Activated naive CD4-positive, alpha-beta T cell treated with anti-CD3 and anti-CD28 coated beads, Interleukin-2, amount 50 U/mL, for 16 hours (primary cell): ENCODE results near the gene RNPS1.

Experiments used
- DNase-seq: peaks from one replicate; pipeline ENCODE4 v3.0.0-alpha.2; 2020

The RNPS1 gene, protein sequence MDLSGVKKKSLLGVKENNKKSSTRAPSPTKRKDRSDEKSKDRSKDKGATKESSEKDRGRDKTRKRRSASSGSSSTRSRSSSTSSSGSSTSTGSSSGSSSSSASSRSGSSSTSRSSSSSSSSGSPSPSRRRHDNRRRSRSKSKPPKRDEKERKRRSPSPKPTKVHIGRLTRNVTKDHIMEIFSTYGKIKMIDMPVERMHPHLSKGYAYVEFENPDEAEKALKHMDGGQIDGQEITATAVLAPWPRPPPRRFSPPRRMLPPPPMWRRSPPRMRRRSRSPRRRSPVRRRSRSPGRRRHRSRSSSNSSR

GRCh38 chr16:2267913-2268666 is at the start of gene RNPS1:
Gene RNPS1 (minus strand): TSS chr16:2268126. CDS start chr16:2264643, 3,483 bp downstream.
- peak; percentile 96 for DNase-seq

- DNase-seq, result no peak
These were observed 49.5 kb upstream of the RNPS1 start for GRCh38 chr16:2317231-2318020.

- no peak for DNase-seq
These were observed 40.4 kb upstream of the RNPS1 start for GRCh38 chr16:2308089-2308962.

GRCh38 chr16:2299915-2300192 is 31.9 kb upstream of the RNPS1 start:
- no peak for DNase-seq

- DNase-seq, result no peak
These were observed 31.4 kb upstream of the RNPS1 start for GRCh38 chr16:2299121-2299914.

DNA sequence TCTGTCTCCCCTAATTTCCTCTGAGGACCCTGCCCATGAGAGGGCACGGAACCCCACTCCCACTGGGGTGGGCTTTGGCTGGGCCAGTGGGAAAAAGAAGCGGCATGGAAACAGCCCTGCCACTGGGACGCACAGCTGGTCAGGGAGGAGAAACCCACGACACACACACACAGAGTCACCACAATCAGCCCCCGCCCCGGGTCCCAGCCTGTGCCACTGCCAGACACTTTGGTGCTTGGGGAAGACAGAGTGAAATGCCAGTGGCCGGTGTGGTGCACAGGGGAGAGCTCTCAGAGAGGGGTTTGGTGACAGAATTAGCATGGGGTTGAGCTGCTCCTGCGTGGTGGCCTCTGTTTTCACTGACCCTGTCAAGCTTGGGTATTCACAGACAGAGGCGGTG is 30.7 kb upstream of the RNPS1 start:
- DNase-seq, result no peak

DNA sequence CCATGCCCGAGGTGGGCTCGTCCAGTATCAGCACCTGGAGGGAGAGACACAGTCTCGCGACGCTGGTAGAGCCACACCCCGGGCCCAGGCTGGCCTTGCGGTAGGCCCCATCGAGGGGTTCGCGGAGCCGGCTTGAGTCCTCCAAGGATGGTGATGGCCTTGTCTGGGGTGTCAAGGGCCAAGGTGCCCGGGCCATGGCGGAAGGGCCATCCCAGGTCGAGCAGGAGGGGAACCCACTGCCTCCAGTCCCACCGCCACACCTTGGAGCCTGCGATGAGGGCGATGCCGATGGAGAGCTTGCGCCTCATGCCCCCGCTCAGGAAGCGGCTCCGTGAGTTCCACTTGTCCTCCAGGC is 29.6 kb upstream of the RNPS1 start:
- no peak for DNase-seq

- DNase-seq, result no peak
These were observed 29.0 kb upstream of the RNPS1 start for GRCh38 chr16:2296661-2297505.

DNA sequence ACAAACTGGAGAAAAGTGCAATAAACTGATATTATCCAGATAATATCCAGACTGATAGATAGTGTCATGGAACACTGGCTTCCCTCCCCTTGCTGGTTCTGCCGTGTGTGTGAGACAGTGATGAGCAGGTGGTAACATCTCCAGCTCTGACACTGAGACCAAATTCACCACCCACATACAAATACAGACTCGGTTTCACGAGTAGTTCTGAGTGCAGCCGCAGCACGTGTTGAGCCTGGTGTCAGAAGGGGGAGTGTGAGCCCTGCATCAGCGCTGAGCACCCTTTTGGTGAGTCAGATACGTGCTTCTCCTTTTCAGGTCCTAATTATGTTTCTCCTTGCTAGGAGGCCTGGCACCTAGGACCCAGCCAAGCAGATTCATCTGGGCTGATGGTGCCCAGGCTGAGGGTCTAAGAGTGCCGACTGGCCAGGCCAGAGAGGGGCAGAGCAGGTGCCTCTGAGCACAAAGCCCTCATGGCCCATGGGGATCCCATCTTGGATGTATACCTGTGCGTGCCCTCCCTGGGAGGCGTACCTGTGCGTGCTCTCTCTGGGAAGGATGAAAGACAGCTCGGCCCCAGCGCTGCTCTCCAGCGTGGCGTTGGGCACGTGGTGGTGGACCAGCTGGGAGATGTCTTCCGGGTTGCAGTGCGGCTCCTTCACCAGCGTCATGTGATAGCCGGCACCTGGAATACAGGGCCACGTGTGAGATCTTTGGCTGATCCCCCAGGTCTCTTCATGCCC is 27.3 kb upstream of the RNPS1 start:
- no peak for DNase-seq

DNA sequence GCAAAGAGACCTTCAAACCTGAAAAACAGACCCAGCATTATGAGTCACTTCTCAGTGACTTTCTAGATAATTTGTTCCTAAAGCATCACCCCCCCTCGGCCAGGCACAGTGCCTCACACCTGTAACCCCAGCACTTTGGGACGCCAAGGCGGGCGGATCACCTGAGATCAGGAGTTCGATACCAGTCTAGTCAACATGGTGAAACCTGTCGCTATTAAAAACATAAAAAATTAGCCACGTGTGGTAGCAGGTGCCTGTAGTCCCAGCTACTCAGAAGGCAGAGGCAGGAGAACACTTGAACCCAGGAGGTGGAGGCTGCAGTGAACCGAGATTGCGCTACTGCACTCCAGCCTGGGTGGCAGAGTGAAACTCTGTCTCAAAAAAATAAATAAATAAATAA is 24.3 kb upstream of the RNPS1 start:
- no peak for DNase-seq

DNA sequence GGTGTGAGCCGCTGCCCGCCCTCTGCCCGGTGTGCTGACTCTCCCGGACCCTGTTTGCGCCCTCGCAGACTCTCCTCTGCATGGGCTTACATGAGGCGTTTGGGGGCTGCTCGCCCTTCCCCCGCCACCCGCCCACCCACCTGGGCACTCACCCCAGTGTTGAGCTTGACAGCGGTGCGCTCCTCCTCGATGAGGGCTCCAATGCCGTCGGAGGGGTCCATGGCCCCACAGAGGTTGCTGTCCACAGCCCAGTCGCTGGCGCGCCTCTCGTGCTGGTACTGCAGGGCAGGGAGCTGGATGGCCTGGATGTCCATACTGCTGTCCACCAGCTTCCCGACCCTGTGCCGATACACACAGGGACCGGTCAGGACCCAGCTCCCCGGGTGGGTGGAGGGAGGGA is 21.4 kb upstream of the RNPS1 start:
- DNase-seq, result no peak

DNA sequence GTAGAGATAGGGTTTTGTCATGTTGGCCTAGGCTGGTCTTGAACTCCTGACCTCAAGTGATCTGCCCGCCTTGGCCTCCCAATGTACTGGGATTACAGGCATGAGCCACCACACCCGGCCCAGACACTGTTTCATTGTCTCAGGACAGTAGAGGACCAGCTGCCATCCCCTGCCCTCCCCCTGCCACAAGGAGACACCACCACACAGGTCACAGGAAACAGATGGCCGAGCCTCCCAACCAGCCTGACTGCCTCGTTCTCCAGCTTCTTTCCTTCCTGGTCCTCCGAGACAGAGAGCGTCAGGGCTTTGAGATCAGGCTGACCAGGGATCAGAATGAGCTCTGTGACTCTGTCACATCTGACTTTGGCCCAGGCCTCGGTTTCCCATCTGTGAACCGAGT is 20.8 kb upstream of the RNPS1 start:
- no peak for DNase-seq

DNA sequence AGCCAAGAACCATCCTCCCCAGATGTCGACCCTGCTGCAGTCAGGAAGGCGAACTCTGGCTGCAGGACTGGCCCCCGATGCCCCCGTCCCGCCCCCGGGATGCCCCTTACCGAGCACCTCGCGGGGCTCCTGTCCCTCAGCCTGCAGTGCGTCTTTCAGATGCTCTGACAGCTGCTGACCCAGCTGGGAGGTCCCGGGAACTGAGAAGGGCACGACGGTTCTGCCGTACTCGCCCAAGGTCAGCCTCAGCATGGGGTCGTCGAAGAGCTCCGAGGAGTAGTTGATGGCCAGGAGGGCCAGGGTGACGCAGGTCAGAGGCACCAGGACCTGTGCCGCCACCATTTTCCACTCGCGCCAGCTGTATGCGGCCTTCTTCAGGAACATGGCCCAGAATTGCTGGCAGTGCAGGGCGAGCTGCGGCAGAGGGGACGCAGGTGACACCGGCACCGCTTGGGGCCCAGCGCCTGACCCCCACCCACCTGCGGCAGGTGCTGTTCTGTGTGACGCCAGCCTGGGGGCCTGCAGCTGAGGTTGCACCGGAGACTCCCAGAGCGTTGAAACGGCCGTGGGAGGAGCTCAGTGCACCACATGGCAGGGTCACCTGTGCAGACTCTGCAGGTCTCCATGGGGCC is 20.1 kb upstream of the RNPS1 start:
- no peak for DNase-seq

GRCh38 chr16:2286550-2286949 is 18.6 kb upstream of the RNPS1 start:
- DNase-seq, result no peak

DNA sequence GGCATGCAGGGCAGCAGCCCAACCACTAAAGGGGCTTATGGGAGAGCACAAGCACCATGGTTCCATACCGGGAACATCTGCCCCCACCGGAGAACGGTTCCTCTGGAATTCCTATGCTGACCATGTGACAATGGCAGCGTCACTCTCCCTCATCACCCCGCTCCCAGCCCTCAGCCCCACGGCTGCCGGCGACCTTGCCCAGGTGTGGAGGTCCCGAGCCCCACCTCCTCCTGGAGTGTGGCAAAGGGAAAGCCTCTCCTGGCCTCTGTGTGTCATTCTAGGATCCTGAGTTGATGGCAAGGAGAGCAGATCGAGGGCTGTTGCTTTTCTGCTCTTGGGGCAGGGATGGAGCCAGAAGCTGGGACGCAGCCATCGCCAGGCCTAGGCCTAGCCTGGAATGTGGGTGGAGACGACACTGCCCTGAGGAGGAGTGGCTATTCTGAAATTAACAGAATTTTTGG is 17.8 kb upstream of the RNPS1 start:
- DNase-seq, result no peak

- no peak for DNase-seq
These were observed 17.1 kb upstream of the RNPS1 start for GRCh38 chr16:2284797-2285576.

DNA sequence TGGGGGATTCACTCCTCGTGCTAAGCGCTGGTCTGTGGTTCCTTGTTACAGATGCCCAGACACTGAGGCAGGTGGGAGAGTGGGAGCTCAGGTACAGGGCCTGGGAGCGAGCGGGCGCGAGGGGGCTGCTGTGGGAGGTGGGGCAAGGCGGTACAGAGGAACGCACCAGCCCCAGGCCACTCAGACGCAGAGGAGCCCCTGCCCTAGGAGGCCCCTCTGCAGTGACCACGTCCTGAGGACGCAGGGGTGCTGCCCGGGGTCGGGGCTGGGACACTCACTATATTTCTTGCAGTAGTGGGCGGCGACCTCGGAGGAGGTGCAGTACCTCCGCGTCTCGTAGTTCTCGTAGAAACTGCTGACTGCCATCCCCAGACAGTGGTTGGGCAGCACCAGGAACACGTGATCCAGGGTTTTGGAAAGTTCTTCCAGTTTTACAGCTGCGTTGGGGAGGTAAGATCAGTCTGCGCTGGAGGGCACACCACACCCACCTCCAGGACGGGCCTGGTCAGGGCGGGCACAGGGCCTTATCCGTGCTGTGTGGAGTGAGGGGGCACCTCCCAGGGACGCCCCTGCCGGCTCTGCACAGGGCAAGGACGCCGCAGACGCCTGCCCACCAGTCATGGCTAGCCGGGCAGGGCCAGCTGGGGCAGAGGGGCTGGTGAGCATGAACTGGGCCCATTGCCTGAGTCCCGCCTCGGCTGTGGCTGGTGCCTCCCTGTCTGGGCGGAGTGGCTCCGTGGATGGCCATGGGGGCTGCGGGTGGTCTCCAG is 16.3 kb upstream of the RNPS1 start:
- DNase-seq, result no peak

DNA sequence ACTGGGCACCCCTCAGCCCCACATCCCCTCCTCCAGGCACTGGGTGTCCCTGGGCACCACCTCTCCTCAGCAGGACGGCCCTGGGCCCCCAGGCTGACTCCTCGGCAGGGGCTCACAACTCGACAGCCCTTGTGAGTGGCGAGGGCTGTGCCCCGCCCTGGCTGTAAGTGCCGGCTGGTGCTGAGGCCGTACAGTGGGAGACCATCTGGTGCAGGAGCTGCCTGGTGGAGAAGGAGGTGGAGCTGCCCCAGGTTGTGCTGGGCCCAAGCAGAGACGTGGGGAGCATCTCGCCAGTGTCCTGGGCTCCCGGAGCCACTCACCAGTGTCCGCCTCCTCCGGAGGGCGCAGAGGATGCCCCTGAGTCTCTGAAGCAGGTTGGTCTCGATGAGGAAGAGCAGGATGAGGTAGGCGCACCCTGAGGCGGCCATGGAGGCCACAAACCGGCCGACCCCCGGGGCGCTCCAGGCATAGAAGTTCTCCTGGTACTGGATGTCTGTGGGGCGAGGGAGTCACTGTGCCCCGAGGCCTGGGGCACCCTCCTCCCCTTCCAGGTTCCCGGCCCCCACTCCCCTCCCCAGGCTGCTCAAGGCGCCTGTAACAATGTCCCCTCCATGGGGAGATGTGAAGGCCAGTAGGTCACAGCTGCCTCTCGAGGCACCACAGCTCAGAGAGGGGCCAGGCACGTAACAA is 15.1 kb upstream of the RNPS1 start:
- DNase-seq, result no peak
